SK-N-SH treated with all-trans-retinoic acid at 6 μM for 48 hours (cell line): ENCODE data around the gene HIVEP3.

Source experiments
- ATAC-seq: fragments of 200-7000 bp; cut with Tn5 transposase; 3 replicates; pipeline ENCODE4 v1.9.1; 2020; ENCODE audit warnings: mild to moderate bottlenecking, moderate library complexity
- ARNTL ChIP-seq: fragments of 450-650 bp; formaldehyde crosslinking; IDR thresholded peaks from 2 replicates; pipeline ENCODE4 v1.5.0; 2020; ENCODE audit warnings: low read depth, mild to moderate bottlenecking, moderate library complexity, borderline replicate concordance
- CSDC2 ChIP-seq: fragments of 250-450 bp; sonication (Bioruptor Pico); IDR thresholded peaks from 2 replicates; pipeline ENCODE4 v1.5.0; 2020; ENCODE audit warnings: mild to moderate bottlenecking, moderate library complexity
- ESRRG ChIP-seq: fragments of 250-450 bp; sonication (Bioruptor Pico); IDR thresholded peaks from 2 replicates; pipeline ENCODE4 v1.6.1; 2021; ENCODE audit warnings: mild to moderate bottlenecking
- GLIS3 ChIP-seq: fragments of 250-450 bp; sonication (Bioruptor Pico); IDR thresholded peaks from 2 replicates; pipeline ENCODE4 v1.5.0; 2020; ENCODE audit warnings: mild to moderate bottlenecking, moderate library complexity
- ISL1 ChIP-seq: fragments of 250-450 bp; sonication (Bioruptor Pico); IDR thresholded peaks from 2 replicates; pipeline ENCODE4 v2.1.2; 2022; ENCODE audit warnings: mild to moderate bottlenecking, moderate library complexity
- OSR1 ChIP-seq: fragments of 250-450 bp; sonication (Bioruptor Pico); IDR thresholded peaks from 2 replicates; pipeline ENCODE4 v1.8.0; 2022; ENCODE audit warnings: moderate library complexity, mild to moderate bottlenecking, inconsistent platforms
- PPARA ChIP-seq: fragments of 250-450 bp; sonication (Bioruptor Pico); IDR thresholded peaks from 2 replicates; pipeline ENCODE4 v1.5.0; 2020; ENCODE audit warnings: mild to moderate bottlenecking, borderline replicate concordance
- RARB ChIP-seq: fragments of 250-450 bp; sonication (Bioruptor Pico); IDR thresholded peaks from 2 replicates; pipeline ENCODE4 v1.8.0; 2021; ENCODE audit warnings: mild to moderate bottlenecking, moderate library complexity
- SNAI2 ChIP-seq: fragments of 250-450 bp; sonication (Bioruptor Pico); IDR thresholded peaks from 2 replicates; pipeline ENCODE4 v1.5.0; 2020; ENCODE audit warnings: mild to moderate bottlenecking, moderate library complexity
- TCF4 ChIP-seq: fragments of 250-450 bp; sonication (Bioruptor Pico); IDR thresholded peaks from 2 replicates; pipeline ENCODE4 v1.8.0; 2021; ENCODE audit warnings: mild to moderate bottlenecking, moderate library complexity, borderline replicate concordance
- TOX ChIP-seq: fragments of 250-450 bp; sonication (Bioruptor Pico); IDR thresholded peaks from 2 replicates; pipeline ENCODE4 v1.8.0; 2021; ENCODE audit warnings: mild to moderate bottlenecking, moderate library complexity, borderline replicate concordance
- ZC3H10 ChIP-seq: fragments of 250-450 bp; sonication (Bioruptor Pico); IDR thresholded peaks from 2 replicates; pipeline ENCODE4 v1.5.1; 2021; ENCODE audit warnings: mild to moderate bottlenecking, moderate library complexity
- ZFP3 ChIP-seq: fragments of 250-450 bp; sonication (Bioruptor Pico); IDR thresholded peaks from 2 replicates; pipeline ENCODE4 v1.5.0; 2020; ENCODE audit warnings: mild to moderate bottlenecking, moderate library complexity
- ZFP30 ChIP-seq: fragments of 450-650 bp; formaldehyde crosslinking; IDR thresholded peaks from 2 replicates; pipeline ENCODE4 v1.5.0; 2022; ENCODE audit warnings: mild to moderate bottlenecking, moderate library complexity
- ZNF565 ChIP-seq: fragments of 450-650 bp; formaldehyde crosslinking; conservative IDR thresholded peaks from 2 replicates; pipeline ENCODE4 v1.5.0; 2020; ENCODE audit warnings: low read depth, mild to moderate bottlenecking, moderate library complexity
- ZNF70 ChIP-seq: fragments of 450-650 bp; formaldehyde crosslinking; IDR thresholded peaks from 2 replicates; pipeline ENCODE4 v1.5.0; 2020; ENCODE audit warnings: mild to moderate bottlenecking, moderate library complexity
- TF ChIP-seq, protein P1 (sequence below): fragments of 250-450 bp; sonication (Bioruptor Pico); IDR thresholded peaks from 2 replicates; pipeline ENCODE4 v1.8.0; 2021; ENCODE audit warnings: low read depth, mild to moderate bottlenecking, moderate library complexity, borderline replicate concordance
- TF ChIP-seq, protein P2 (sequence below): fragments of 250-450 bp; sonication (Bioruptor Pico); IDR thresholded peaks from 2 replicates; pipeline ENCODE4 v1.5.1; 2021; ENCODE audit warnings: mild to moderate bottlenecking, moderate library complexity
- TF ChIP-seq, protein P3 (sequence below): fragments of 250-450 bp; sonication (Bioruptor Pico); IDR thresholded peaks from 2 replicates; pipeline ENCODE4 v1.8.0; 2020; ENCODE audit warnings: mild to moderate bottlenecking, moderate library complexity, borderline replicate concordance
- TF ChIP-seq, protein P4 (sequence below): fragments of 250-450 bp; sonication (Bioruptor Pico); IDR thresholded peaks from 2 replicates; pipeline ENCODE4 v1.5.1; 2020; ENCODE audit warnings: low read depth, mild to moderate bottlenecking, moderate library complexity

Gene HIVEP3

DNA sequence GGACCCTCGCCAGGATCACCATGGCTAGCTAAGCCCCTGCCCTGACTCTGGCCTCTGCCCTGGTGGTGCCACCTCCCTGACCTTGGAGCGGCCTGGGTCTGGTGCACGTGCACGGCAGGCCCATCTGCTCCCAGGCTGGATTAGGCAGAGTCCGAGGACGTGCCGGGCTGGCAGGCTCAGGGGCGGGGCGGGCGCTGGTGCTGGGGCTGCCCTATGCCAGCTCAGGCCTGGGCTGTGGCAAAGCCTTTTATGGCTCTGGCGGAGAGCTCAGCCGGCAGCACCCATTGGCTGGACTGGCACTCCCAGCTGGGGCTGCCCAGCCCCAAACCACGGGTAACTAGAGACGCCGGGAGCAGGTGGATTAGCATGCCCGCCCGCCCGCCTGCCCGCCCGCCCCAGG is 417.1 kb downstream of the HIVEP3 start (continued):
- TF ChIP-seq, protein P1, sequence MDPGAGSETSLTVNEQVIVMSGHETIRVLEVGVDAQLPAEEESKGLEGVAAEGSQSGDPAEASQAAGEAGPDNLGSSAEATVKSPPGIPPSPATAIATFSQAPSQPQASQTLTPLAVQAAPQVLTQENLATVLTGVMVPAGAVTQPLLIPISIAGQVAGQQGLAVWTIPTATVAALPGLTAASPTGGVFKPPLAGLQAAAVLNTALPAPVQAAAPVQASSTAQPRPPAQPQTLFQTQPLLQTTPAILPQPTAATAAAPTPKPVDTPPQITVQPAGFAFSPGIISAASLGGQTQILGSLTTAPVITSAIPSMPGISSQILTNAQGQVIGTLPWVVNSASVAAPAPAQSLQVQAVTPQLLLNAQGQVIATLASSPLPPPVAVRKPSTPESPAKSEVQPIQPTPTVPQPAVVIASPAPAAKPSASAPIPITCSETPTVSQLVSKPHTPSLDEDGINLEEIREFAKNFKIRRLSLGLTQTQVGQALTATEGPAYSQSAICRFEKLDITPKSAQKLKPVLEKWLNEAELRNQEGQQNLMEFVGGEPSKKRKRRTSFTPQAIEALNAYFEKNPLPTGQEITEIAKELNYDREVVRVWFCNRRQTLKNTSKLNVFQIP (CRISPR knock-in tag) = no peak
- TF ChIP-seq PPARA = no peak
- TF ChIP-seq ISL1 (CRISPR knock-in tag) = no peak

DNA sequence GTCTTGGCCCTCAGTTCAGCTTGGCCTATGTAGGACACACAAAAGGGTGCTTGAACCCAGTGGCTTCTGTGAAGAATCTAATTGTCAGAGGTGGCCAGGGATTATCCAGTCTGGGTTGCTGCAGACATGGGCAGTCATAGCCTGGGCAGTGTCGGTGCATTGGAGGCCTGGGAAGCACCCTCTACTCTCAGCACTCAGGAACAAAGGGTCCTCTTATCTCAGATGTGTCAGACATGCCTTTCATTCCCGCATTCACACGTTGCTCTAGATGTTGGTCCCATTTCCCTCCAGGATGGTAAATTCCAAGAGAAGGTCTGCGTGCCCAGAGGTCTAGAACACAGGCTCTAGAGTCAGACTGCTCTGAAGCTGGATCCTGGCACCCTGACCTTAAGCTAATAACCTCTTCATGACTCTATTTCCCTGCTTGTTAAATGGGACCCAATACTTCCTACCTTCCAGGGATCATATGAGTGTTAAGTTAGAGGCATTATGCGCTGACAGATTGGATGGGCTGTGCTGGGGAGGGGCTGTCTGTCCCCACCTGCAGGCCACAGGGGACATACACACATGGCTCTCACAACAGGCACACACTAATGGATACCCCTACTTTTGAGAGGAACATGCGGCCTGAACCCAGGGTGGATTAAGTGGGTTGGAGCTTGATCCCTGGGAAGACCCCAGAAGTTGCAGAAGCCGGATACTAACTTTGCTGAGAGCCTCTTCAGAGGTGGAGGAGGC is 417.8 kb downstream of the HIVEP3 start:
- no peak for ATAC-seq

DNA sequence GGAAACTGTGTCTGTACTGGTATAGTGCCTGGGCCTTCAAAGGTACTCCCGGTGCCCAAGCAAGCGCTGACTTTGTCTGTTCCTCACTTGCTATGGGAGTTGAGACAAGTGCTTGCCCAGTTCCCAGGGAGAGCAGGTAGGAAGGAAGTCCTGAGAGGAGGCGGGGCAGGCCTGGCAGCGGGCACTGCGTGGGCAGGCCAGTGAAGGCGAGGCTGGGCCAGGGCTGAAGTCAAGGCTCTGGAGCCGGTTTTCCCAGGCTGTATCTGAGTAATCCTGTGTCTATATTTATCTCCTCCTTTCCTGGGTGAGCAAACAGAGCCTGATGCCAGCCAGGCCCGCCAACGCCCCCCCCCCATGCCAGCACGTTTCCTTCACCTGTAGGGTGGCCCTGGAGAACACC is 418.3 kb downstream of the HIVEP3 start:
- no peak for ATAC-seq
- TF ChIP-seq, protein P2, sequence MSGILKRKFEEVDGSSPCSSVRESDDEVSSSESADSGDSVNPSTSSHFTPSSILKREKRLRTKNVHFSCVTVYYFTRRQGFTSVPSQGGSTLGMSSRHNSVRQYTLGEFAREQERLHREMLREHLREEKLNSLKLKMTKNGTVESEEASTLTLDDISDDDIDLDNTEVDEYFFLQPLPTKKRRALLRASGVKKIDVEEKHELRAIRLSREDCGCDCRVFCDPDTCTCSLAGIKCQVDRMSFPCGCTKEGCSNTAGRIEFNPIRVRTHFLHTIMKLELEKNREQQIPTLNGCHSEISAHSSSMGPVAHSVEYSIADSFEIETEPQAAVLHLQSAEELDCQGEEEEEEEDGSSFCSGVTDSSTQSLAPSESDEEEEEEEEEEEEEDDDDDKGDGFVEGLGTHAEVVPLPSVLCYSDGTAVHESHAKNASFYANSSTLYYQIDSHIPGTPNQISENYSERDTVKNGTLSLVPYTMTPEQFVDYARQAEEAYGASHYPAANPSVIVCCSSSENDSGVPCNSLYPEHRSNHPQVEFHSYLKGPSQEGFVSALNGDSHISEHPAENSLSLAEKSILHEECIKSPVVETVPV (CRISPR knock-in tag) = no peak
- TF ChIP-seq ZFP30 (CRISPR knock-in tag) (no peak), TCF4 (CRISPR knock-in tag) (no peak)

More for the DNA sequence above, 417.8 kb downstream of the HIVEP3 start:
- no peak for TF ChIP-seq ESRRG (CRISPR knock-in tag)
- TF ChIP-seq ZNF70 (CRISPR knock-in tag) = no peak
- TF ChIP-seq, protein P1 (CRISPR knock-in tag) = no peak
- no peak for TF ChIP-seq ZFP3 (CRISPR knock-in tag)
- TF ChIP-seq, protein P3, sequence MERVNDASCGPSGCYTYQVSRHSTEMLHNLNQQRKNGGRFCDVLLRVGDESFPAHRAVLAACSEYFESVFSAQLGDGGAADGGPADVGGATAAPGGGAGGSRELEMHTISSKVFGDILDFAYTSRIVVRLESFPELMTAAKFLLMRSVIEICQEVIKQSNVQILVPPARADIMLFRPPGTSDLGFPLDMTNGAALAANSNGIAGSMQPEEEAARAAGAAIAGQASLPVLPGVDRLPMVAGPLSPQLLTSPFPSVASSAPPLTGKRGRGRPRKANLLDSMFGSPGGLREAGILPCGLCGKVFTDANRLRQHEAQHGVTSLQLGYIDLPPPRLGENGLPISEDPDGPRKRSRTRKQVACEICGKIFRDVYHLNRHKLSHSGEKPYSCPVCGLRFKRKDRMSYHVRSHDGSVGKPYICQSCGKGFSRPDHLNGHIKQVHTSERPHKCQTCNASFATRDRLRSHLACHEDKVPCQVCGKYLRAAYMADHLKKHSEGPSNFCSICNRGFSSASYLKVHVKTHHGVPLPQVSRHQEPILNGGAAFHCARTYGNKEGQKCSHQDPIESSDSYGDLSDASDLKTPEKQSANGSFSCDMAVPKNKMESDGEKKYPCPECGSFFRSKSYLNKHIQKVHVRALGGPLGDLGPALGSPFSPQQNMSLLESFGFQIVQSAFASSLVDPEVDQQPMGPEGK (CRISPR knock-in tag) = no peak
- no peak for TF ChIP-seq OSR1 (CRISPR knock-in tag)
- no peak for TF ChIP-seq GLIS3
- no peak for TF ChIP-seq ZFP30 (CRISPR knock-in tag)
- no peak for TF ChIP-seq ZC3H10 (CRISPR knock-in tag)
- no peak for TF ChIP-seq PPARA
- no peak for TF ChIP-seq ZNF565 (CRISPR knock-in tag)

DNA sequence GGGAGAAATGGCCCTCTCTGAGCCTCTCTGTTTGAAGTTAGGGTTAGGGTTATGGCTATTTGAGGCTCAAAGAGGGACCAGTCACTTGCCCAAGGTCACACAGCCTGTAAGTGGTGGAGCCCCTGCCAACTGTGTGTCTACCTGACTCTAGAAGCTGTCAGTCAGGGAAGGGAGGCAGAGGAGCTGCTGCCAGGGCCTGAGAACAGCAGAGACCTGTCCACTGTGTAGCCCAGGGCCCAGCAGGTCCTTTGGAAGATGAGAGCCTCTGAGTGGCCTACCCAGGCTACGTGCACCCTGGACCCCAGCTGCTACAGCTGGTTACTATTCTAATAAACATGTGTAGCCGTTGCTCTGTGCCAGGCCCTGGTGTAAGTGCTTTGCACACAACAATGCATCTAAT is 419.1 kb downstream of the HIVEP3 start:
- ATAC-seq = no peak
- TF ChIP-seq ZFP3 (CRISPR knock-in tag) (no peak), OSR1 (CRISPR knock-in tag) (no peak), TCF4 (CRISPR knock-in tag) (no peak), ESRRG (CRISPR knock-in tag) (no peak), CSDC2 (CRISPR knock-in tag) (no peak), ZC3H10 (CRISPR knock-in tag) (no peak), ISL1 (CRISPR knock-in tag) (no peak), SNAI2 (CRISPR knock-in tag) (no peak), ZNF565 (CRISPR knock-in tag) (no peak), PPARA (no peak), ZNF70 (CRISPR knock-in tag) (no peak), TOX (CRISPR knock-in tag) (no peak), ARNTL (no peak), RARB (CRISPR knock-in tag) (no peak), ZFP30 (CRISPR knock-in tag) (no peak), GLIS3 (no peak)
- TF ChIP-seq, protein P3 (CRISPR knock-in tag) = no peak
- TF ChIP-seq, protein P4, sequence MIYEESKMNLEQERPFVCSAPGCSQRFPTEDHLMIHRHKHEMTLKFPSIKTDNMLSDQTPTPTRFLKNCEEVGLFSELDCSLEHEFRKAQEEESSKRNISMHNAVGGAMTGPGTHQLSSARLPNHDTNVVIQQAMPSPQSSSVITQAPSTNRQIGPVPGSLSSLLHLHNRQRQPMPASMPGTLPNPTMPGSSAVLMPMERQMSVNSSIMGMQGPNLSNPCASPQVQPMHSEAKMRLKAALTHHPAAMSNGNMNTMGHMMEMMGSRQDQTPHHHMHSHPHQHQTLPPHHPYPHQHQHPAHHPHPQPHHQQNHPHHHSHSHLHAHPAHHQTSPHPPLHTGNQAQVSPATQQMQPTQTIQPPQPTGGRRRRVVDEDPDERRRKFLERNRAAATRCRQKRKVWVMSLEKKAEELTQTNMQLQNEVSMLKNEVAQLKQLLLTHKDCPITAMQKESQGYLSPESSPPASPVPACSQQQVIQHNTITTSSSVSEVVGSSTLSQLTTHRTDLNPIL = no peak
- TF ChIP-seq, protein P2 (CRISPR knock-in tag) = no peak
- TF ChIP-seq, protein P1 (CRISPR knock-in tag) = no peak
